CD14-positive monocyte (primary cell): Measurements from ENCODE around the gene EGR1. TPM values are rescaled to one million over a fixed set of nuclear protein-coding genes. Genes with fewer than 3 reads are reported as not detected.

Source experiments
- DNase-seq, 3 donors: peaks; one replicate each; pipeline ENCODE4 v3.0.0-alpha.2; 2011 to 2022
- H2AFZ ChIP-seq: 2 replicates; pipeline ENCODE4 v1.6.0; 2012; ENCODE audit warnings: mild to moderate bottlenecking, low read depth, low read length, inconsistent platforms; ENCODE audit not compliant: insufficient read depth, poor library complexity, severe bottlenecking
- H3K27ac ChIP-seq, 2 donors: 1 replicate in 1 of 2; 2 replicates in 1 of 2; pipeline ENCODE4 v1.5.1; 2012 to 2013; ENCODE audit warnings: low read length in 2 of 2, control low read depth in 1 of 2, inconsistent platforms in 1 of 2, low read depth in 1 of 2, mild to moderate bottlenecking in 1 of 2
- H3K27me3 ChIP-seq, 2 donors: one replicate each; pipeline versions ENCODE4 v1.6.0 to v1.6.1; 2011 to 2013; ENCODE audit warnings: low read length in 2 of 2; ENCODE audit not compliant: control insufficient read depth in 2 of 2, insufficient read depth in 2 of 2
- H3K36me3 ChIP-seq, 2 donors: replicated peaks in 1 of 2; 1 replicate in 1 of 2; 2 replicates in 1 of 2; pipeline versions ENCODE4 v1.5.1 to v1.6.1; 2012 to 2013; ENCODE audit warnings: low read length in 2 of 2, control low read depth in 1 of 2, inconsistent platforms in 1 of 2, mild to moderate bottlenecking in 1 of 2; ENCODE audit not compliant: insufficient read depth in 2 of 2, control insufficient read depth in 1 of 2
- H3K4me1 ChIP-seq, 2 donors: 1 replicate in 1 of 2; 2 replicates in 1 of 2; pipeline versions ENCODE4 v1.5.1 to v1.6.1; 2012 to 2013; ENCODE audit warnings: low read length in 2 of 2, control low read depth in 1 of 2, inconsistent platforms in 1 of 2, mild to moderate bottlenecking in 1 of 2, moderate library complexity in 1 of 2; ENCODE audit not compliant: insufficient read depth in 2 of 2, control insufficient read depth in 1 of 2
- H3K4me2 ChIP-seq: replicated peaks from 2 replicates; pipeline ENCODE3; 2012; ENCODE audit warnings: low read length, moderate library complexity, mild to moderate bottlenecking; ENCODE audit not compliant: poor library complexity, severe bottlenecking; ENCODE audit errors: extremely low read depth
- H3K4me3 ChIP-seq, 3 experiments: fragments of 200-600 bp in 1 of 3; sonication (generic) in 1 of 3; replicated peaks in 1 of 3; 1 replicate in 2 of 3; 2 replicates in 1 of 3; pipeline ENCODE4 v1.5.1; 2011 to 2013; ENCODE audit warnings: low read length in 3 of 3, mild to moderate bottlenecking in 3 of 3, control low read depth in 2 of 3, low read depth in 2 of 3, inconsistent platforms in 1 of 3, moderate library complexity in 1 of 3
- H3K79me2 ChIP-seq: 2 replicates; pipeline ENCODE4 v1.6.0; 2012; ENCODE audit warnings: mild to moderate bottlenecking, control low read depth, inconsistent platforms, low read length, moderate library complexity; ENCODE audit not compliant: insufficient read depth
- H3K9ac ChIP-seq: 2 replicates; pipeline ENCODE4 v1.6.0; 2017; ENCODE audit warnings: low read length, mild to moderate bottlenecking; ENCODE audit not compliant: insufficient read depth, poor library complexity, severe bottlenecking
- H3K9me3 ChIP-seq, 2 donors: replicated peaks in 1 of 2; 1 replicate in 1 of 2; 2 replicates in 1 of 2; pipeline versions ENCODE4 v1.5.1 to v1.6.1; 2012 to 2013; ENCODE audit warnings: low read length in 2 of 2, control low read depth in 1 of 2; ENCODE audit not compliant: control insufficient read depth in 1 of 2, insufficient read depth in 1 of 2
- H4K20me1 ChIP-seq: 2 replicates; pipeline ENCODE4 v1.6.0; 2012; ENCODE audit warnings: mild to moderate bottlenecking, low read length, control low read depth, moderate library complexity; ENCODE audit not compliant: insufficient read depth
- H3K27ac Mint-ChIP-seq, 7 donors: one replicate each; pipeline ENCODE4 v1.8.0; 2020; ENCODE audit warnings: mild to moderate bottlenecking in 7 of 7, mixed read lengths in 7 of 7, moderate library complexity in 6 of 7, inconsistent platforms in 2 of 7
- H3K27me3 Mint-ChIP-seq, 3 donors: one replicate each; pipeline ENCODE4 v1.8.0; 2021 to 2022; ENCODE audit warnings: low read depth in 3 of 3, mild to moderate bottlenecking in 3 of 3, mixed read lengths in 3 of 3, moderate library complexity in 3 of 3, inconsistent platforms in 1 of 3
- H3K36me3 Mint-ChIP-seq, 2 donors: one replicate each; pipeline ENCODE4 v1.8.0; 2020; ENCODE audit warnings: mixed read lengths in 2 of 2, inconsistent platforms in 1 of 2, mild to moderate bottlenecking in 1 of 2
- H3K4me1 Mint-ChIP-seq: one replicate; pipeline ENCODE4 v1.8.0; 2020; ENCODE audit warnings: mild to moderate bottlenecking, mixed read lengths
- H3K4me3 Mint-ChIP-seq, 2 donors: one replicate each; pipeline ENCODE4 v1.8.0; 2020; ENCODE audit warnings: mild to moderate bottlenecking in 2 of 2, mixed read lengths in 2 of 2, moderate library complexity in 1 of 2
- H3K9me3 Mint-ChIP-seq, 7 donors: one replicate each; pipeline ENCODE4 v1.8.0; 2020 to 2022; ENCODE audit warnings: mixed read lengths in 7 of 7, mild to moderate bottlenecking in 6 of 7, moderate library complexity in 6 of 7, inconsistent platforms in 2 of 7
- CTCF ChIP-seq: fragments of 200-600 bp; IDR thresholded peaks from one replicate; pipeline ENCODE4 v1.8.0; 2022; ENCODE audit warnings: antibody characterized with exemption, mild to moderate bottlenecking
- WGBS: methylation state at CpG from one replicate; pipeline ENCODE4 v1.1.5; 2013; ENCODE audit warnings: missing lambda C conversion rate; ENCODE audit not compliant: insufficient coverage; 5-methylcytosine and 5-hydroxymethylcytosine counted together
- intact Hi-C, 2 donors: fragments of 100-400 bp; cut with micrococcal nuclease; formaldehyde crosslinking; loops; one replicate each; pipeline versions ENCODE4 v1.15.0 to v1.15.1; 2023
- polyA plus RNA-seq, 3 donors: library from polyadenylated mRNA; depleted of rRNA in 1 of 3; unstranded in 2 of 3; stranded (reverse) in 1 of 3; fragments of 300-500 nt in 2 of 3; fragments of >200 nt in 1 of 3; fragmentation: Illumina TruSeq in 2 of 3; gene quantifications; 1 replicate in 2 of 3; 2 replicates in 1 of 3; pipeline ENCODE4 v1.2.3, GENCODE V29; 2012 to 2021

Gene EGR1
- polyA plus RNA-seq, 3 donors = 8.4 to 105 (median 16.9) TPM

DNA sequence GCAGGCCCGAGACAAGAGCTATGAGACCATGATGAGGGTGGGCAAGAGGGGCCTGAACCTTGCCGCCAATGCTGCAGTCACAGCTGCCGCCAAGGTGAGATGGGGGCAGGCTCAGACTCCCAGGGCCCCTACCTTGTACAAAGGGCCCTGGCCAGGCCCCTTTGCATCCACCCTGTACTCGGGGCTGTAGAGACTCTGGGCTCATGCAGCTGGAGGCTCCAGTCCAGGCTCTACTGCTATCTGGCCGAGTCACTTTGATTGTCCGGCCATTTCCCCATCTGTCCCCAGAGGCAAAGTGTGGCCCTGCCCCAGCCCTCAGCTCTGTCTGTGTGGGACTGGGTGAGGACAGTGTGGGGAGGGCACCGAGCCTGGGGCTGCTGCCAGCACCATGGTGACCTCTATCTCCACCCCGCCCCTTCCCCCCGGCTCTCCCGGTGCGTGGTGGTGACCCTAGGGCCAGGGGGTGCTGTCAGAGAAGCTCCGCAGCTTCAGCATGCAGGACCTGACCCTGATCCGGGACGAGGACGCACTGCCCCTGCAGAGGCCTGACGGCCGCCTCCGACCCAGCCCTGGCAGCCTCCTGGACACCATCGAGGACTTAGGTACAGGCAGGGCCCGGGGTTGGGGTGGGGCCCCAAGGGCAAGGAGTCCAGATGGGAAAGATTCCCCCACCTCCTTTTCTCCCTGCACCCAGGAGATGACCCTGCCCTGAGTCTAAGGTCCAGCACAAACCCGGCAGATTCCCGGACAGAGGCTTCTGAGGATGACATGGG lies 20.3 kb upstream of the EGR1 start:
- no peak overlapping the region for H2AFZ ChIP-seq
- Mint-ChIP-seq H3K9me3 (peaks cover 0 to 2% (median 0%) of the 10 kb centered on the region in 7 donors), H3K4me1 (peaks cover 2% of the 10 kb centered on the region), H3K27me3 (peaks cover 9 to 11% (median 10%) of the 10 kb centered on the region in 3 donors), H3K36me3 (peaks cover 2 to 3% of the 10 kb centered on the region in 2 donors), H3K4me3 (no peak overlapping the region), H3K27ac (no peak overlapping the region)
- WGBS = 97% methylated on average over 19 of the region's 22 CpGs
- intact Hi-C loops = no loop called here
- no peak for TF ChIP-seq CTCF
- H3K79me2 ChIP-seq = no peaks in the 10 kb centered on the region
- no peak for DNase-seq
- peaks cover 0 to under 1% of the 10 kb centered on the region in 2 donors for H3K4me1 ChIP-seq
- peaks cover 0 to 2% of the 10 kb centered on the region in 2 donors for H3K27me3 ChIP-seq
- H3K4me2 ChIP-seq = no peak overlapping the region
- no peak overlapping the region for H3K4me3 ChIP-seq
- H4K20me1 ChIP-seq = no peaks in the 10 kb centered on the region
- H3K9ac ChIP-seq = no peak overlapping the region
- no peaks in the 10 kb centered on the region for H3K9me3 ChIP-seq
- H3K36me3 ChIP-seq = no peaks in the 10 kb centered on the region
- H3K27ac ChIP-seq = no peak overlapping the region

DNA sequence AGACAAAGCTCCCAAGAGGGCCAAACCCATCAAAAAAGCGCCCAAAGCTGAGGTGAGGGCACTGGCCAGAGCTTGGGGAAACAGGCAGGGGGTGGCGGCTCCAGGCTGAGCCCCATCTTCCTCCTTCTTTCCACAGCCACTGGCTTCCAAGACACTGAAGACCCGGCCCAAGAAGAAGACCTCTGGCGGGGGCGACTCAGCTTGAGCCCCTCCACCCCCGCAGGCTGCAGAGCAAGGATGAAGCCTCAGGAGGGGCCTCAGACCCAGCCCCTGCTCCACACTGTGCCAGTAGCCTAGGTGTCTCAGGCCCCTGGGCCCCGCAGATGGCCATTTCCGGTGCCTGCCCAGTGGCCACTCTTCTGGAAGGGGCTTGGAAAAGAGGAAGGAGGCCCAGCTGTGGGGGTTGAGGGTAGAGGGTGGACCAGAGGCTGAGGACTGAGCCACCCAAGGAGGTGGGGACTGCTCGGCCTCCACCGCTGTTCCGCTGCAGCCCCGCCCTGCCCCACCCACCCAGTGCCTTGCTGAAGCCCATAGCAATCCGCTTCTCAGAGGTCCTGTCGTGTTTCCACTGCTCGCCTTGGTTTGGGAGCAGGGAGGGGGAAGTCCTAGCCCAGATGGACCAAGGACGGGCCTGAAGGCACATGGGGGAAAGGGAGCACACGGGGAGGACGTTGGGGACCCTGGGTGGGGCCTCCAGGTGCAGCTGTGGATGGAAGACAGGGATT lies 19.6 kb upstream of the EGR1 start:
- H2AFZ ChIP-seq = no peak overlapping the region
- Mint-ChIP-seq H3K27me3 (peaks cover 5 to 8% (median 8%) of the 10 kb centered on the region in 3 donors), H3K9me3 (no peaks in the 10 kb centered on the region), H3K4me3 (no peak overlapping the region), H3K27ac (peak overlapping the region in 1 of 7 donors; percentile 24), H3K36me3 (no peaks in the 10 kb centered on the region), H3K4me1 (peaks cover 6% of the 10 kb centered on the region)
- peaks cover 0 to 3% of the 10 kb centered on the region in 2 donors for H3K4me1 ChIP-seq
- TF ChIP-seq CTCF = no peak
- H3K79me2 ChIP-seq = no peaks in the 10 kb centered on the region
- H3K9me3 ChIP-seq = no peaks in the 10 kb centered on the region
- no peak overlapping the region for H3K4me2 ChIP-seq
- no peaks in the 10 kb centered on the region for H4K20me1 ChIP-seq
- H3K36me3 ChIP-seq = no peaks in the 10 kb centered on the region
- 90% methylated on average over 16 of the region's 18 CpGs for WGBS
- intact Hi-C loops = no loop called here
- H3K4me3 ChIP-seq = no peak overlapping the region
- DNase-seq = no peak
- no peaks in the 10 kb centered on the region for H3K27me3 ChIP-seq
- no peak overlapping the region for H3K27ac ChIP-seq
- no peak overlapping the region for H3K9ac ChIP-seq
